ENCODE data around the gene ETV6. TPM values are rescaled to one million over a fixed set of nuclear protein-coding genes. Genes with fewer than 3 reads are reported as not detected.
A peak's percentile ranks its signal among the peaks of the same experiment; 100 is the strongest.

The ETV6 gene
- total RNA-seq, 1 donor from 2014 or later = 25.3 TPM

- DNase-seq (ENCODE audit: low spot score) = no peak
Measured at GRCh38 chr12:11642785-11643184, 6.7 kb upstream of the ETV6 start.

- DNase-seq (ENCODE audit: low spot score) = no peak
Measured at GRCh38 chr12:11645391-11645790, 4.1 kb upstream of the ETV6 start.

DNA sequence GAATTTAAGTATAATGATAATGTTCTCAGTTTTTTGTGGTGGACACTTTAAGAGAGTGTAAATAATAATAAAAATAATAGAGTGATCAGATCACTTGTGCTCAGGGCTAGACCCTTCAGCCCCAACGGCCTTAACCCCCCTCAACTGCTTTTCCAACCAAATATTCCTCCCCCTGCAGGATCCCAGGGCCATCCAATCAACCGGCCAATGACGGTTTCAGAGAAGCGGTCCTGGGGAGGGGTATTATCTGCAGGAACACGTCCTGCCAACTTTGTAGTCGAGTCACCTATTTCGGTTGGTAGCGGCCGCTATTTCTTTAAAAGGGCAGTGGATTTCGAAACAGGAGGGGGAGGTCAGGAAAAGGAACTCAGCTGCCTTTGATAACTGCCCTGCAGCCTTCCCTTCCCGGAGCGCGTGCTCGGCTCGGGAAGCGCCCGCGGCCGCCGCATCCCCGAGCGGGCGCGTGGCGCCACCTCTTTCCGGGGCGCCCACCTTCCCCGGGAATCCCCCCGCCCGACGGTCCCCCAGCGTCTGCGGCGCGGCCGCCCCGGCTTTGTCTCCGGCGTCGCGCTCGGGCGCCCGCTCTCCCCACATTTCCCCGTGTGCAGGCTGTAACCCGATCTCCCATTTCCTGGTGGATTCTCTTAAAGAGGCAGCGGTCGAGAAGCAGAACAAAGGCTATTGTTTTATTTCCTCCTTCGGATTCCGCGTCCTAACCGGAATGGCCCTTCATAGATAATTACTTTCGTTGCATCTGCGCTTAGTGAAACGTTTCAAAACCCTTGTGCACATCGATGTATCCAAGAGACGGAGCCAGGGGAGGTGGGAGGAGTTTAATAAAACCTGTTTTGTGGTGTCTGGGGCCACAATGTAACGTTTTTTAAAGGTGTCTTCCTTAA is 711 bp upstream of the ETV6 start:
- DNase-seq (ENCODE audit: low spot score) = peak; percentile 90

DNA sequence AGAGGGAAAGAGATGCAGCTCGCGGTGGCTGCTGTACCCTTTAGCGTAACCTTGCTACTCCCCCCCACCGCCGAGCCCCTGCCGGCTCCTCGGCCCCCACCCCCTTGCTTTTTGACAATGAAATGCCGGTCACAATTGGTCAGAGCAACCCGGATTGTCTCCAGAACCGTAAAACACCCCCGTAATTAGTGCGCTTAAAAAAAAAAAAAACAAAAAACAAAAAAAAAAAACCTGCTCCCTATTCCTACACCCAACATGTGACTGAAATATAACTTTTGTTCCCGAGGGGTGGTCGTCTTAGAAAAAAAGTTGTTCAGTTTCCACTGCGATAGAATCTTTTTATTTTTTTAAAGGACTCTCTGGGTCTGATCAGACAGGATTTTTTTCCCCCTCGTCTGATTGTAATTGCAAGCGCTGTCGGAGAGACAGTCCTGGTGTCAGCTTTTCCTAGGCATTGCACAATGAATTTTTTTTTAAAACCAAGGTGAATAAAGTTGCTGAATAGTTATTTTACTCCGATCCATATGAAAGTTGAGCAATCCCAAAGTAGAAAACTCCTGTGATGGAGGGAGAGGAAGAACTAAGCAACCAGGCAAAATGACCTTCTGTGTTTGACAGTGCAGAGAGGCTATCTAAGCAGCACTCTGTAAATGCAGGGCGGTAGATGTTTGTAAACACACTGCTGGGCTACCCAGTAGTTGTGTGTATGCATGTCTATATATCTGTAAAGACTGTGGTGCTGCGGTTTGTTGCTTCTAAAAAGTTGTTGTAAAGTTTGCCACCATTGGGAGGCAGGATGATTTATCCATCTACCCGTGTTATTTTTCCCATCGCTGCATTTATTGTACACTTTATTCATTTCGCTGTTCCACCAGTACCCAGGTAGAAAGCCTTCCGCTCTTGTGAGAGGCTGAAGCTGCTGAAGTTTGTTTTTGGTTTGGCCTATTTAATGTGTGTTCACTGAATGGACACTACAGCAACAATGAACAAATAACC is 1.1 kb downstream of the ETV6 start:
- DNase-seq (ENCODE audit: low spot score) = peak; percentile 51

DNA sequence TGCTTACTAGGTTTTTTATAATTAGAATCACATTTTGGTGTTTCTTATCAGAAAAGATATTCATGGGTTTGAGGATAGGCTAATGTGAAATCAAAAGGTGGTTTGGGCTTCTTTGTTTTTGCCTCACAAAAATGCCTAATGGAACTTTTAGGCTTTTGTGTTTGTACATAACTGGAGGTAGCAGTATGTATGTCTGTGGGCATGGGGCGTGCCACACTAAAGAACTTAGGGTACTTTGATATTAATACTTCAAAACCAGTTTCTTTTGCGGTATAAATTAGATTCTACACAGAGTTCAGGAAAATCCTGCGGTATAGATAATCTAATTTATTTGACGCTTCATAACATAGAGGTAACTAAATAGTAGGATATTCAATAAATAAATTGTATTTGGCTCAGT is 1.9 kb downstream of the ETV6 start:
- no peak for DNase-seq (ENCODE audit: low spot score)

DNA sequence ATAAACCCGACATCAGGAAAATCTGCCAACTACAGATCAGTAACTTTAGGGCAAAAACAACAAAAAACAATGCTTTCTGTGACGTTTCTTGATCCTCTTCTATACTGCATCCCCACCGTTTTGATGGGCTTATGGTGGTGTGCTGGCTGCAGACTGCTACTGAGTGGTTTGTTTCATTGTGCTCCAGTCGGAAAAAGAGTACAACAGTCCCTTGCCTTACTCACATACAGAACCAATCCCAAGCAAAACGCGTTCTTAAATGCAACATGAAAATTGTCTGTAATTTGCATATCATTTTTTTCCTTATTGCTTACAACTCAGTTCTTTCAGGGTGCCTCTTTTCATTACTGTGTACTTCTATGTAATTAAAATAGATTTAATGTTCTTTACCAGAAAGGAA is 2.3 kb downstream of the ETV6 start:
- DNase-seq (ENCODE audit: low spot score) = peak; percentile 26

- DNase-seq (ENCODE audit: low spot score) = peak; percentile 63
Measured at GRCh38 chr12:11652351-11653040, 3.0 kb downstream of the ETV6 start.

- DNase-seq (ENCODE audit: low spot score) = no peak
Measured at GRCh38 chr12:11653215-11653753, 3.8 kb downstream of the ETV6 start.

DNA sequence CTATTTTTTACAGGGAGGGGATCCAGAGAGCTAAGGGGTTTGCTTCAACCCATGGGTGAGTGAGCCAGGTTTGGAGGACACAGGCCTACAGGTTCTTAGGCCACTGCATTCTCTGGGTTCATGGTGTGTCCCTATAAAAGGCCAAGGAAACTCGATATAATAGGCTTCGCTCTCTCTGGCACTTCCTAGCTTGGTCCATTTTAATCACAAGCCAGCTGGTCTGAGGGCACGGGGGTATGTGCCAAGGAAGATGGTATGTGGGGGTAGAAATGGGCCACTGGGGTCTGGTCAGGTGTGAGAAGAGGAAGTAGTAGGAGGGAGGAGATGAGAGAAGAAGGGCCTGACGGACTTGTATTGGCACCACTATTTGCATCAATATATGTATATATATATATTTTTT is 4.9 kb downstream of the ETV6 start:
- DNase-seq (ENCODE audit: low spot score) = no peak

- no peak for DNase-seq (ENCODE audit: low spot score)
Measured at GRCh38 chr12:11654802-11655201, 5.3 kb downstream of the ETV6 start.

- DNase-seq (ENCODE audit: low spot score) = no peak
Measured at GRCh38 chr12:11655842-11656241, 6.4 kb downstream of the ETV6 start.

- DNase-seq (ENCODE audit: low spot score) = no peak
Measured at GRCh38 chr12:11656550-11656949, 7.1 kb downstream of the ETV6 start.

DNA sequence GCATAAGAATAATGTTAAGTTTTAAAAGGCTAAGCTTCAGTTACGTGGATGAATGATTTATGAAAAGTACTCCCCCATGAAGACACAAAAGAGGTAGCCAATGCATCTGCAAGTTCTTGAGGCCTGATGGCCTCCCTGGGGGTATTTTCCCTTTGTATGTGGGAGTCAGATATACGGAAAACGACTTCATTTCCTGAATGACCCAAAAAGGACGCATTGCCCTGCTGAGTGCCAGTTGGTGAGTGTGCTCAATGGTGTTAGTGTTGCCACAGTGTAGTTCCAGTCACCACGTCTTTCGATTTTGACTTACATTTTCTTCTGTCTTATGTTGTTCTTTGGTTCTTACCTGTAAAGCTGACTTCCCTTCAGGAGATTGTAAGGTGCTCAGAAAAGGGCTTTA is 8.0 kb downstream of the ETV6 start:
- DNase-seq (ENCODE audit: low spot score) = no peak

DNA sequence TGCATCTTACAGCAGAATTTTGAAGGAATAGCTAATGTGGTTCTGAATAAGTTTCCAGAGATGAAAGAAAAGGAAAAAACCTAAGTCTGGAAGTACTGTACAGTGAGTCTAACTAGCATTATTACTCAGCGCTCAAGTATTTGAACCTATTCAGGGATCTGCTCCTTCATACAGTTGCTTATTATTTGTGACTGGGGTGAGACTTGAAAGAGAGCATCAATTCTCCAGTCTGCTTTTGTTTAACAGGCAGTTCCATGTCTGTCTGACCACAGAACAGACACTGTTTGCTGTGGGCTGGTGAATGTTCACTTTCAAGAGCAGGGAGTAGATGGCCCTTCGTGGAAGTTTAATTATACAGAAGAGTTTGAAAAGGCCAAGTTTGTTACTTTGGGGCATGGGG is 9.3 kb downstream of the ETV6 start:
- DNase-seq (ENCODE audit: low spot score) = peak; percentile 56

- no peak for DNase-seq (ENCODE audit: low spot score)
Measured at GRCh38 chr12:11660624-11661023, 11.2 kb downstream of the ETV6 start.

DNA sequence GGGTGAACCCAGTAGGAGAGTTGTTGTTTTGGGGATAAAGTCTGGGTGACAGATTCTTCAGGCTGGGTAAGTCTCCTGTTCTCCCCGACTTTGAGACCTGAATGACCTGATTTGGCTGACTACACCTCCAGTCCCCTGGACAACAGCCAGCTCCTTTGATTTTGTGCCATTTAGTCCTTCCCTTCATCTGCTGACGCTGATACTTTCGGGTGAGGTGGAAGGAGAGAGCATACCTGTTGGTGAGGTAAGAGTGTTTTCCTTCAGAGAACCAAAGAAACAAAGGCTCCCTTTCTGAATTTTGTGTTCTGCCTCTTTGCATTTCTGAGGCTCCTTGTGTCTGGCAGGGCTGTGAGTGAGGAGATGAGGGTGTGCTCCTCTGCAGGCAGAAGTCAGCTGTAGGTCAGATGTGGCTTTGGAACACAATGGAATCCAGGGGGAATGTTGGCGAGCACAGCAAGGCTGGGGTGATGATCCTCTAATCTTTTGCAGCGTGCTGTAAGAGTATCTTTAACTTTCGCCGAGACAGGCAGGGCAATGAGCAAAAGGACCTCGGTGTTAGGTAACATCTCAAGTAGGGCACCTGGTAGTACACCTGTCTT is 12.1 kb downstream of the ETV6 start:
- no peak for DNase-seq (ENCODE audit: low spot score)

GRCh38 chr12:11662369-11662768 is 12.9 kb downstream of the ETV6 start:
- DNase-seq (ENCODE audit: low spot score) = no peak

DNA sequence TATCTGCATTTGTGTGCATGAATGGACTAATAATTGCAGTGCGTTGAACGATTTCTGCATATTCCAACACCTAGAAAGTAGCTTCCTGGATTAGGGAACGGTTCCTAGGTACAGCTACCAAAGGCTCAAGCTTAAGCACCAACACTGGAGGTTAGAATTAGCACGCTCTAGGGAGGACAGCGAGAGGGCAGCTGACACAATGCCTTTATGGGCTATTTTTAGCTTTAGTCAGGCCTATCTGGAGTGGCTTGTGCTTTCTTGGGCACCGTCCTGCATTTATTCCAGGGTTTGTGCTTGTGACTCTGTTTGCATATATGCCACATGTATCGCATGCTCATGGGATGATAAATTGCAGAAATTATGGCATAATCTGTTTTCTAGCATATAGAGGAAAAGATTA is 13.7 kb downstream of the ETV6 start:
- DNase-seq (ENCODE audit: low spot score) = no peak

GRCh38 chr12:11664101-11664500 is 14.6 kb downstream of the ETV6 start:
- no peak for DNase-seq (ENCODE audit: low spot score)

DNA sequence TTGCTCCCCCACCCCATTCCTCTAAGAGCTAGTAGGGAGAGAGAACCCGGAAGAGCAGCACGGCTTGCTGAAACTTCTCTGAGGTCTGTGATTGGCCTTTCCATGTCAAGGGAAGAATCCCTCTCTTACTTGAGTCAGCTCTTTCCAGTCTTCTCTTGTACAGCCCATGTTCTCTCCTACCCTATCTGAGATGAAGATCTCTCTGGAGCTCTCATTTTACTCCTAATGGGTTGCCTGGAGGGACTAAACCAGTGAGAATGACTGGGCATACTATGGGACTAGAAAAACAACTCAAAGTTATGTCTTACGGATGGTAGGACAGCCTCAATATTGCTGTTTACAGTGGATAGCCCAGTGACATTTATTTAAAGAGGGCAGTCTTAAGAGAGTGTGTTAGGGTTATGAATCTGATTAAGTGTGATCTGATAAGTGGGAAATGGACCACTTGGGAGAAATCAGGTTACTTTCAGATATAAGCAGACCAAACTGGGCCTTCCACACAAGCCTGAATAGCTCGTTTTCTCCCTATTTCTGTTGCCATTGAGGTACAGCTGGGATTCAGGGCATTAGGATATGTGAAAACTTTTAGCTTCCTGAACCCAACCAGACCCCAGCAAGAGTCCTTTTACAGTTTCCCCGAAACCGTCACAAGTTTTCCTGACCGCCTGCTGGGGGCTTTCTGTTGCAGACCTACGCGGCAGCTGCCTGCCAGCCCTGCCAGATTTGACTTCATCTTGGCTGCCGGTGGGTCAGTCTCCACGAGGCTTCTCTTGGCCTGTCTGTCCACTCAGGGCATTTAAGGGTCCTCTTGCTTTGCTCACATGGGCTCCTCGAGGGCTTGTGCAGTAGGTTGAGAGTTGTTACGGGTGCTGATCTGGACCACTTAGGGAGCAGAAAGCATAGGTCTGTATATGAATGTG is 16.9 kb downstream of the ETV6 start:
- DNase-seq (ENCODE audit: low spot score) = no peak

Data from umbilical cord (tissue), 2 donors.